Measurements from ENCODE around the gene ETNK2.
A peak's percentile ranks its signal among the peaks of the same experiment; 100 is the strongest.

Gene ETNK2

DNA sequence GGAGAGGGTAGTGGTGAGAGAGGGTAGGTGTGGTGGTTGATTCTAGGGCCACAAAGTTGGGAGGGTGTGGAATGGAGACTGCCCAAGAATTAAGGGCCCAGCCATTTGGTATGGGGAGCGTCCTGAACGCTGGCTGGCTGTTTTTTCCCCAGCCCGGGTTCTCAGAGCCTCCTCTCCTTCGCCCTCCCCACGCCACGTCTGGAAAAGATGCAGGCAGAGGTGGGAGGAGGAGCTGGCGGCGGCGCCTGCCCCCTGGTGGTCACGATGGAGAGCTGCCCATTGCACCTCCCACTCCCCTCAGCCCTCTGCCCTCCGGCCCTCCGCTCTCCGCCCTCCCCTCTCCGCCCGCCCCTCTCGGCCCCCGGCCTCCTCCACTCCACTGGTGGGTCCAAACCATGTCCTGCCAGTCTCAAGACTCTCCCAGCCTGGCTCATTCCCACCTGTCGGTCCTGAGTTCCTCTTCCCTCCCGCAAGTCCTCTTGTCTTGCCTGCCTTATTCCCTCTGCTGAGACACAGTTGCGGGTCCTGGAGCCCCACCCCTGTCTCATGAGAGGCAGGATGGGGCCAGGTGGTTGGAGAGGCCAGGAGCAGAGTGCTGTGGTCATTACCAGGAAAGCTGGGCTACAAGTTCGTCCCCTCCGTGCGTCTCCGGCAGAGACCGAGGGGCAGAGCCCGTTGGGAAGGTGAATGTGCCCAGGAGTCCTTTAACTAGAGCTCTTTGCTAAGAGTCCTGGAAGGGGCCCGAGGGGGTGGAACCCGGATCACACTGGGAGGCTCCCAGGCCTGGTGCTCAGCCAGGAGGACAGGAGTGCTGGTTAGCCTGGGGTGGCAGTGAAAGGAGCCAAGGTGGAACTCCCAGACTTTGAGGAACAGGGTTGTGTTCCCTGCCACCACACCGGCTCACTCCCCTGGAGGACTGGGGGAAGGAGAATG is 22.6 kb downstream of the ETNK2 start:
- H3K4me3 Mint-ChIP-seq, result no peak overlapping the region
- H3K4me1 Mint-ChIP-seq, result peaks cover 4% of the 10 kb centered on the region
- H3K9me3 Mint-ChIP-seq, result no peaks in the 10 kb centered on the region
- DNase-seq (peak; percentile 73), ATAC-seq (peak; percentile 70)
- no peak overlapping the region for H3K27ac Mint-ChIP-seq
- no peaks in the 10 kb centered on the region for H3K27me3 Mint-ChIP-seq
- H3K36me3 Mint-ChIP-seq (ENCODE audit: low read depth), result no peaks in the 10 kb centered on the region

DNA sequence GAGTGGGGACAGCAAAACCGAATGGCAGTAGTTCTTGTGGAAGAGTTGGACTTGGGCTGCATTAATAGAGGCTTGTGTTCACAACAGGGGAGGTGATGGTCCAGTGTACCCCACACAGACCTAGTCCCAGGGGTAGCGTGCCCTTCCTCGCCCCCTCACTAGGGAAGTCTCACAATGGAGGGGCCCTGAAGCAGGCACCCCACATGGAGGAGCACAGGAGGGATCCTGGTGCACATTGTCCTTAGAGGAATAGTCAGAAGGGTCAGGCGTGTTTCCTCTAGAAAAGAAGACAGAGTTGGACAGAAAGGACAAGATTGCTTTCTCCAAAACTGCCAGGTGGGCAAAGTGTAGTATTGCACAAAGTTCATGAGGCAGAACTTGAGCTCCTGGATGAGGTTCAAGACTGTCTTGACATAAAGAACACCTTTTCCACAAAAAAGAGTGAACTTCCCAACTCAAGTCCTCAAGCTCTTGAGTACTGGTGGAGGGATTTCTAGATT is 23.3 kb downstream of the ETNK2 start:
- H3K27ac Mint-ChIP-seq, result no peak overlapping the region
- H3K36me3 Mint-ChIP-seq (ENCODE audit: low read depth), result no peaks in the 10 kb centered on the region
- DNase-seq (no peak), ATAC-seq (no peak)
- H3K27me3 Mint-ChIP-seq, result no peaks in the 10 kb centered on the region
- H3K9me3 Mint-ChIP-seq, result no peaks in the 10 kb centered on the region
- peaks cover 4% of the 10 kb centered on the region for H3K4me1 Mint-ChIP-seq
- H3K4me3 Mint-ChIP-seq, result no peak overlapping the region

GRCh38 chr1:204127597-204128242 is 24.1 kb downstream of the ETNK2 start:
- Mint-ChIP-seq H3K4me3 (no peak overlapping the region), H3K27ac (no peak overlapping the region), H3K27me3 (no peaks in the 10 kb centered on the region), H3K9me3 (no peaks in the 10 kb centered on the region), H3K4me1 (peaks cover 4% of the 10 kb centered on the region), H3K36me3 (ENCODE audit: low read depth) (no peaks in the 10 kb centered on the region)
- peak; percentile 15 for ATAC-seq
- DNase-seq, result peak; percentile 22

- no peak overlapping the region for H3K27ac Mint-ChIP-seq
- no peak overlapping the region for H3K4me3 Mint-ChIP-seq
- DNase-seq, result no peak
- no peaks in the 10 kb centered on the region for H3K36me3 Mint-ChIP-seq (ENCODE audit: low read depth)
- no peak for ATAC-seq
- peaks cover 4% of the 10 kb centered on the region for H3K4me1 Mint-ChIP-seq
- H3K27me3 Mint-ChIP-seq, result no peaks in the 10 kb centered on the region
- H3K9me3 Mint-ChIP-seq, result no peaks in the 10 kb centered on the region
Observed at GRCh38 chr1:204126956-204127355, 24.9 kb downstream of the ETNK2 start.

GRCh38 chr1:204126386-204126785 is 25.5 kb downstream of the ETNK2 start:
- H3K4me1 Mint-ChIP-seq, result peaks cover 4% of the 10 kb centered on the region
- ATAC-seq (no peak), DNase-seq (no peak)
- no peaks in the 10 kb centered on the region for H3K27me3 Mint-ChIP-seq
- no peak overlapping the region for H3K27ac Mint-ChIP-seq
- H3K4me3 Mint-ChIP-seq, result no peak overlapping the region
- H3K36me3 Mint-ChIP-seq (ENCODE audit: low read depth), result no peaks in the 10 kb centered on the region
- no peaks in the 10 kb centered on the region for H3K9me3 Mint-ChIP-seq

DNA sequence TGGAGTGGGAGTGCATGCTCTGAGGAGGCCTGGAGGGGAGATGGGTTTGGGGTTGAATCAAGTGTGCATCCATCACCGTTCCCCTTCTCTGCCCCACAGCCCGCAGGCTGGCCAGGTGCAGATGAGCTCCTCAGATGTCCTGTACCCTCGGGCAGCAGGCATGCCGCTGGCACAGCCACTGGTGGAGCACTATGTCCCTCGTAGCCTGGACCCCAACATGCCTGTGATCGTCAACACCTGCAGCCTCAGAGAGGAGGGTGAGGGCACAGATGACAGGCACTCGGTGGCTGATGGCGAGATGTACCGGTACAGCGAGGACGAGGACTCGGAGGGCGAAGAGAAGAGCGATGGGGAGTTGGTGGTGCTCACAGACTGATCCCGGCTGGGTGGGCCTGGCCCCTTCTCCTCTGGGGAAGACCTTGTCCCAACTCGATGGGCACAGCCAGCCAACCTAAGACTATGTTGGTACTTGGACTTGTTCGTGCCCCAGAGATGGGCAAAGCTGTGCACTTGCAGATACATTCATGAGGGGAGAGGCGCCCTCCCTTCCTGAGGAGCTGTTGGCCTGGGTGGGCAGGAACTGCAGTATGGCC is 26.0 kb downstream of the ETNK2 start:
- Mint-ChIP-seq H3K4me3 (no peak overlapping the region), H3K27me3 (no peaks in the 10 kb centered on the region), H3K9me3 (no peaks in the 10 kb centered on the region), H3K27ac (no peak overlapping the region), H3K4me1 (peaks cover 4% of the 10 kb centered on the region), H3K36me3 (ENCODE audit: low read depth) (no peaks in the 10 kb centered on the region)
- no peak for DNase-seq
- no peak for ATAC-seq

DNA sequence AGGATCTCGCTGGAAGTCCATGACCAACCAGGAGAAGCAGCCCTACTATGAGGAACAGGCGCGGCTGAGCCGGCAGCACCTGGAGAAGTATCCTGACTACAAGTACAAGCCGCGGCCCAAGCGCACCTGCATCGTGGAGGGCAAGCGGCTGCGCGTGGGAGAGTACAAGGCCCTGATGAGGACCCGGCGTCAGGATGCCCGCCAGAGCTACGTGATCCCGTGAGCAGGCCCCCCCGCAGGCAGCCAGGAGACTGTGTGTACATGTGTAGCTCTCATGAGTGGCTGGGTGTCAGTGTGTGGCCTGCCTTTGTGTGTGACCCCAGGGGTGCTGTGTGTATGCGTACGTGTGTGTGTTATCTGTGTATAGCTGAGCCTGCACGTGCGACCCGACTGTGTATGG is 27.2 kb downstream of the ETNK2 start:
- Mint-ChIP-seq H3K27me3 (no peaks in the 10 kb centered on the region), H3K9me3 (no peaks in the 10 kb centered on the region), H3K4me1 (peaks cover 4% of the 10 kb centered on the region), H3K4me3 (no peak overlapping the region), H3K36me3 (ENCODE audit: low read depth) (no peaks in the 10 kb centered on the region), H3K27ac (no peak overlapping the region)
- ATAC-seq (no peak), DNase-seq (no peak)

- Mint-ChIP-seq H3K9me3 (no peaks in the 10 kb centered on the region), H3K4me1 (no peaks in the 10 kb centered on the region), H3K27ac (no peak overlapping the region), H3K27me3 (no peaks in the 10 kb centered on the region), H3K4me3 (no peak overlapping the region), H3K36me3 (ENCODE audit: low read depth) (no peaks in the 10 kb centered on the region)
- ATAC-seq (no peak), DNase-seq (no peak)
Observed at GRCh38 chr1:204123376-204123775, 28.5 kb downstream of the ETNK2 start.

GRCh38 chr1:204121840-204122555 is 29.8 kb downstream of the ETNK2 start:
- no peaks in the 10 kb centered on the region for H3K4me1 Mint-ChIP-seq
- no peak overlapping the region for H3K27ac Mint-ChIP-seq
- H3K4me3 Mint-ChIP-seq, result no peak overlapping the region
- no peaks in the 10 kb centered on the region for H3K27me3 Mint-ChIP-seq
- DNase-seq (no peak), ATAC-seq (no peak)
- H3K9me3 Mint-ChIP-seq, result no peaks in the 10 kb centered on the region
- no peaks in the 10 kb centered on the region for H3K36me3 Mint-ChIP-seq (ENCODE audit: low read depth)

GRCh38 chr1:204116539-204116938 is 35.3 kb downstream of the ETNK2 start:
- H3K27me3 Mint-ChIP-seq, result no peaks in the 10 kb centered on the region
- peaks cover 13% of the 10 kb centered on the region for H3K4me1 Mint-ChIP-seq
- DNase-seq (no peak), ATAC-seq (no peak)
- no peaks in the 10 kb centered on the region for H3K36me3 Mint-ChIP-seq (ENCODE audit: low read depth)
- no peak overlapping the region for H3K27ac Mint-ChIP-seq
- no peak overlapping the region for H3K4me3 Mint-ChIP-seq
- no peaks in the 10 kb centered on the region for H3K9me3 Mint-ChIP-seq

DNA sequence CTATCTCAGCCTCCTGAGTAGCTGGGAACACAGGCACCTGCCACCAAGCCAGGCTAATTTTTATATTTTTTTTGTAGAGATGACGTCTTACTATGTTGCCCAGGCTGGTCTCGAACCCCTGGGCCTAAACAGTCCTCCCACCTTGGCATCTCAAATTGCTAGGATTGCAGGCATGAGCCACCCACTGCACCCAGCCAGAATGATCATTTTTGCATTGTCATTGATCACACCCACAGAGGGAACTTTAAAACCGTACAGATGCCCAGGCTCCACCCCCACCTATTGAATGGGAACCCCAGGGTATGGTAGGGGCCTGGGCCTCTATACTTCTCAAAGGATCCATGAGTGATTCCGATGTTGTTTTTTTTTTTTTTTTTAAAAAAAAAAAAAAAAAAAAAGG is 36.7 kb downstream of the ETNK2 start:
- Mint-ChIP-seq H3K4me3 (no peak overlapping the region), H3K27ac (no peak overlapping the region), H3K36me3 (ENCODE audit: low read depth) (no peaks in the 10 kb centered on the region), H3K9me3 (no peaks in the 10 kb centered on the region), H3K4me1 (peaks cover 13% of the 10 kb centered on the region), H3K27me3 (no peaks in the 10 kb centered on the region)
- ATAC-seq, result no peak
- DNase-seq, result no peak

DNA sequence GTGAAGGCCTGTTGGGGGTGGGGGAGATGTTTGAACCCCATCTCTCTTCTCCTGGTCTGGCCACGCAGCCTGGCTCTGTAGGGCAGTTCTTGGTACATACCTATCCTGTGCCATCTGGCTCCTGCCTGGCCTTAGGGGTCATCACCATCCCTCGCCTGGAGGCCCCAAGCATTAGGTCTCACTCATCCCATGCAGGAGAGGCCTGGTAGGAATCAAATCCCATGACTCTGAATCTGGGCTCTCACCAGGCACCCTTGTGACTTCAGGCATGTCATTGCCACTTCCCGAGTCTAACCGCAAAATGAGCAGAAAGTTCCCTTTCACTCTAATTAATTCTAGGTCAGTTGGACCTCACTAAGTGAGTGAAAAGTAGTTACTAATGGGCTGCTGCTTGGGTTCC is 37.2 kb downstream of the ETNK2 start:
- DNase-seq, result no peak
- ATAC-seq, result no peak
- Mint-ChIP-seq H3K4me3 (no peak overlapping the region), H3K27ac (no peak overlapping the region), H3K4me1 (peaks cover 13% of the 10 kb centered on the region), H3K27me3 (no peaks in the 10 kb centered on the region), H3K36me3 (ENCODE audit: low read depth) (no peaks in the 10 kb centered on the region), H3K9me3 (no peaks in the 10 kb centered on the region)

DNA sequence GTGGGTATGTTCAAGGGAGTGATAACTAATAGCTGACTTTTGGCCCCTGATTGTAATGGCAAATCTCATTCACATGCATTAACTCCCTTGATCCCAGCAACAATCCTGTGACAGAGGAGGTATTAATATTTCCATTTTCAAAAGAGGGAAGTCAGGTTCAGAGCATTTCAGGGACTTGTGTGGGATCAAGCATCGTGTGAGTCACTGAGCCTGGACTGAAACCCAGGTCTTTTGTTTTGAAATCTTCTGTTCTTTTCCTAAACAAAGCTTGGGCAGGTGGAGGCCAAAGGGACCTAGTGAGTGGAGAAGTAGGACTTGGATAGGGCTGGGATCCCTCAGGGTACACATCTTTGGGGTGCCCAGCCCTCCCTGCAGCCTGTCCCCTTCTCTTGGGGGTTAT is 37.9 kb downstream of the ETNK2 start:
- H3K9me3 Mint-ChIP-seq, result no peaks in the 10 kb centered on the region
- H3K27me3 Mint-ChIP-seq, result no peaks in the 10 kb centered on the region
- DNase-seq (no peak), ATAC-seq (no peak)
- H3K4me1 Mint-ChIP-seq, result peaks cover 13% of the 10 kb centered on the region
- no peak overlapping the region for H3K4me3 Mint-ChIP-seq
- no peaks in the 10 kb centered on the region for H3K36me3 Mint-ChIP-seq (ENCODE audit: low read depth)
- H3K27ac Mint-ChIP-seq, result no peak overlapping the region

DNA sequence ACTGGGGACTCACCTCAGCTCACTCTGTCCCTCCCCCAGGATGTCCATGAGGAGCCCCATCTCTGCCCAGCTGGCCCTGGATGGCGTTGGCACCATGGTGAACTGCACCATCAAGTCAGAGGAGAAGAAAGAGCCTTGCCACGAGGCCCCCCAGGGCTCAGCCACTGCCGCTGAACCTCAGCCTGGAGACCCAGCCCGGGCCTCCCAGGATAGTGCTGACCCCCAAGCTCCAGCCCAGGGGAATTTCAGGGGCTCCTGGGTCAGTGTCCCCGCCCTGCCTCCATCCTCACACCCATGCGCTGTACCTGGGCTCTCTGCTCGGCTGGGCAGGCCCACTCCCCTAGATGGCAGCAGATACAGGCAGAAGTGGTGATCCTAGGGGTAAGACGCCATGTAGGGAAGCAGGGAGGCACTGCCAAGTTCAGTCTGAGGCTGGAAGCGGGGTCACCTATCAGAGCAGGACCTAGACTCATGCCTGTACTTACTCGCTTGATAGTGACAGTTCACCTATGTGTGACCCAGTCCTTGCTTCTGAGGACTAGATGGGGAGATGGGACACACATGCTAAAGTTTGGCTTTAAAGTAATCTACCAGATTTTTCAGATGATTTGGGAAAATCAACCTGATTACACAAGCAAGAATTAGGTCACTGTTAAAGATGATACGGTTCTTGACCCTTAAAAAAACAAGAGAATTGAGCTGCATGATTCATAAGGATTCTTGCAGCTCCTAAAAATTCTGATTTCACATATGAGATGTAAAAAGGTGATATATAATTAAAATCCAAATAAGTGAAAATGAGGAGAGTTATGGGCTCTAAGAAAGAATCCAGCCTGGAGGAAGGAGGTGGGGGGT is 38.7 kb downstream of the ETNK2 start:
- DNase-seq, result no peak
- H3K9me3 Mint-ChIP-seq, result no peaks in the 10 kb centered on the region
- no peaks in the 10 kb centered on the region for H3K36me3 Mint-ChIP-seq (ENCODE audit: low read depth)
- H3K27me3 Mint-ChIP-seq, result no peaks in the 10 kb centered on the region
- peaks cover 13% of the 10 kb centered on the region for H3K4me1 Mint-ChIP-seq
- no peak overlapping the region for H3K4me3 Mint-ChIP-seq
- ATAC-seq, result no peak
- H3K27ac Mint-ChIP-seq, result no peak overlapping the region

Data from activated naive CD8-positive, alpha-beta T cell treated with anti-CD3 and anti-CD28 coated beads, Interleukin-2, amount 50 U/mL, for 24 hours (primary cell).